HG03135 (cell line): ENCODE measurements around the gene MYO1E.
A peak's percentile ranks its signal among the peaks of the same experiment; 100 is the strongest.
"Not testable (repeated sequence)": the region's sequence is repeated elsewhere in the genome, so short reads cannot be mapped to it uniquely, and the experiment has no call there.

Experiments used
- ATAC-seq: cut with Tn5 transposase; IDR thresholded peaks from one replicate; pipeline ENCODE4 v1.9.1; 2021; ENCODE audit warnings: mild to moderate bottlenecking, moderate library complexity; ENCODE audit not compliant: unreplicated experiment

The MYO1E gene

DNA sequence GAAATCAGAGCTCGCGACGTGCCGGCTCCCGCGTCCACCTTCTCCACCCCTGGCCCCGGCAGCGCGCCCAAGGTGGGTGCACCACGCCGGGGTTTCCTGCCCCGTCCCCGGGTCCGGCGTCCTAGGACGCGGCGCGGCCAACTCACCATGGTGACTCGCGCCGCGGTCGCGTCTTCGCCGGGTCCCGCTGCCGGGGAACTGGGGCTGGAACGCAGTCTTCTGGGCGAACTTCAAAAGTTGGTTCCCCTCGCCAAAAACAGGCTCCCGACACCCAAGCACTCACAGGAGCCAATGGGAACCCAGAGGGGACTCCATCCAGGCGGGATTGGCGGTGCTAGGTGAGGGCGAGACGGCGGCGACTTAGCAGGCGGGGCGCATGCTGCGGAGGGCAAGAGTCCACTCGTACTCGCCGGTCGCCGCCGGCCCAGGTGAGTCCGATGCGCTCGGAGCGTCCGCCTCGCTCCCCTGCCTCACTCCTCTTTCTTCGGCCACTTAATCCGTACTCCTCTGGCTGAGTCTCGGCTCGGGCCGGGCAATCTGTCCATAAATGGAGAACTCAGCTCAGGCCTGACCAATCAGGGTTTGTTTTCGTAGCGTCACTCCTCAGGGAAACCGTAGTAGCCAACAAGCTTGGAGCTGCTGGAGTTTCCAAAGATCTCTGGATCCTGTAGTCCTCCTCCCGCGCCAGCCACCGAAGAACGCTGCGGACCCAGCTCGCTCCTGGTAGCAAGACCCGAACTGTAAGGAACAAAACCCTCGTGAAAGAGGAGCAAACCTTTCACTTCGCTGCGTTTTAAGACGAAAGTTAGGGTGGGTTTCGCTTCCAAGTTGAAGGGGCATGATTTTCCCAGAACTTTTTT, at the start of gene MYO1E:
Gene MYO1E, minus strand, starts transcription at position 520 of the 860 bp plus-strand sequence. Its CDS starts 371 bp downstream, at position 149.
- peak; percentile 61 for ATAC-seq

DNA sequence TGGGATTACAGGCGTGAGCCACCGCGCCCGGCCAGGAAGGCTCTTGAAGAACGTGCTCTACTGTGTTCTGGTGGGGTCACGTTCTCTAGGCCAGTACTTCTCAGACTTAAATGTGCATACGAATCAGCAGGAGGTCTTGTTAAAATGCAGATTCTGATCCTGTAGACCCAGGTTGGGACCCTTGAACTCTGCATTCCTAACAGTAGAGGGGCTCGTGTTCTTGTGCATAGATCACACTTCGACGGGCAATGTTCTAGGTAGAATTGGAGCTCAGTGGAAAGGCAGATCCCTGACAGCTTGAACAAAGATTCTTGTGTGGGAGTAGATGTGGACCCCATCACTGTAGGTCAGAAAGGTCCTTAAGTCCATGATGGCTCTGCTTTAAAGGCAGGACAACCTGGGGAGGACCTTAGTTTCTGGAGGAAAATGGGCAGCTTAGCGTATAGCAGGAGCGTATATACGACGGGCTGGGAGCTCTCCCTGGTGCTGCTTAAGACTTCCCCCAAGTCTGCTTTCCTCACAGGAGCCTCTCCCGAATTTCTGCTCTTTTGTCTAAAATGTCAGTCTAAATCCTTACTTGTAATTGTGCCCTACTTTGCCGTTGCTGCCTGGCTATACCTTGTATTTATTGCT, 48.4 kb upstream of the MYO1E start:
- ATAC-seq = no peak

DNA sequence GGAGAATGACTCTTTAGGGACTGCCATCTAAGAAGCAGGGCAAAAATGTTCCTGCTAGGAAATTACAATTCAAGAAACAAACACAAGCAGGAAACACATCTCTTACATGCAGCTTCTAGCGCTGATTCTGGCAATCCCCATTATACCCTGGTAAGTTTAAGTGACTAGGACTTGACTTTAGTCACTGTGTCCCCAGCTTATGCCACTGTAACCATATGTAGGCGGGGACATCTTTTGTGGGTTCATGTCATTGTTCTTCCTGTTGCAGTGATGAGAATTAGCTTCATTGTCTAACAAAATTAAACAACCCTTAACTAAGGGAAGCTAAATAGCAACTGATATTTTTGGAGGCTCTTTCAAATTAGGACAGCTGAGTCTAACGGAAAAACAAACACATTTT, 47.4 kb upstream of the MYO1E start:
- ATAC-seq = no peak

DNA sequence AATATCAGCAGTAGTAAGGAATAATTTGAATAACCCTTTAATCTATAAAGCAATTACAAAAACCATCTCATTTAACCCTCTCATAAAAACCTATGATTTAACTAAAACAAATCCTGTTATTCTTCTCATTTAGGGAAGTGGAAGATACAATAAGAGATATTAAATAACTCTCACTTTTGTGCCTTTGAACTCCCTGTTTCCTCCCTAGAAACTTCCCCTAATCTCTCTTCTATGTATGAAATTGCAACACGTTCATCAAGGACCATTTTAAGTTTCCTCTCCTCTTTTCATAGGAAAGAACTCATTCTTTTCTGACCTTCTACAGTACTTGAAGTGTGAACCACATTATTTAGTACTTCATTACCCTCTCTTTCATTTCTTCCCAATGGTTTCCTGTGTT, 46.5 kb upstream of the MYO1E start:
- ATAC-seq = no peak

DNA sequence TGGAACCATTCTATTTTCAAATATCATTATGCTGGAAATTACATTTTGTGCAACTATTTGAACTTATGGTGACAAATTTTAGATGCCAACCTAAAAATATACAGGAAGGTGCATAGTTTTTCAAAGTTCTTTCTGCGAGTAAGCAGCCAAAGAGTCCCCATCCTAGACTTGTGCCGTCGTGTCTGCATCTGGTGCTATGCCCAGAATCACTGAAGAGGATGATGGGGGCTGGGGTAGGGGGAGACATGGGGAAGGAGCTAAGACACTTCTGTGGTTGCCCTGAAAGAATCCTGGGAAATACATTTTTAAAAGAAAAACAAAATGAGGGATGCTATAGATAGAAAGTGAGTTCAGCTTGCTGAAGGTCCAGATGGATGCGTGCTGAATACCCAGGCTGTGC, 44.1 kb upstream of the MYO1E start:
- ATAC-seq = no peak

DNA sequence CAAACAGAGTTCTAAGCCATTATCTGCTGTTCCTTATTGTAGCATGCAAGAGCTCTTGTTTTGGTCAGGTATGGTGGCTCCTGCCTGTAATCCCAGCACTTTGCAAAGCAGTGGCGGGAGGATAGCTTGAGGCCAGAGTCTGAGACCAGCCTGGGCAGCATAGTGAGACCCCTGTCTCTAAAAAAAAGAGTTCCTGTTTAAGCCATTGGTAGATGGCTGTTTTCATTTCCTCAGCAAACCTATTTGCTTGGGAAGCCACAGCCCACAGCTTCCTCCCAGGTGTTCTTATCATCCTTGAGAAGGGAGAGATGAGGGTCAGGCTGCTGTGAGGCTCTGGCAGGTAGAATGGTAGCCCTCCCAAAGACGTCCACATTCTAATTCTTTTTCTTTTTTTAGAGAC, 40.9 kb upstream of the MYO1E start:
- no peak for ATAC-seq

DNA sequence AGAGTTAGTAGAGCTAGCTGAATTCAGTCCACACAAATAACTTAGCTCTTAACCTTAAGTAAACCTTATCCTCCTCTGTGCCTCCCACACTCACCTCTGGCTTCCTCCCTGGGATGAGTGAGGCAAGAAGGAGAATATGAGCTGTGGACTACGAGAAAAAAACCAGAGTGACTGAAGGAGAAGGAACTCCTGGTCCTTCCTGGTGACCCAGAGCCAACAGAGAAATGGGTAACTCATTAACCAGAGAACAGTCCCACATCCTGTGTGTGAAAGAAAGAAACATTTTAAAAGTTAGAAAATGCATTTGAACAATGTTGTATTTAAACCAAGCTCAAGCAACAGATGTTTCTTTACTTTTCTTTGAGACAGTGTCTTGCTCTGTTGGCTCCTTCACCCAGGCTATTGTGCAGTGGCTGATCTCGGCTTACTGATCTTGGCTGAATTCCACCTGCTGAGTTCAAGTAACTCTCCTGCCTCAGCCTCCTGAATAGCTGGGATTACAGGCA, 37.8 kb upstream of the MYO1E start:
- no peak for ATAC-seq

DNA sequence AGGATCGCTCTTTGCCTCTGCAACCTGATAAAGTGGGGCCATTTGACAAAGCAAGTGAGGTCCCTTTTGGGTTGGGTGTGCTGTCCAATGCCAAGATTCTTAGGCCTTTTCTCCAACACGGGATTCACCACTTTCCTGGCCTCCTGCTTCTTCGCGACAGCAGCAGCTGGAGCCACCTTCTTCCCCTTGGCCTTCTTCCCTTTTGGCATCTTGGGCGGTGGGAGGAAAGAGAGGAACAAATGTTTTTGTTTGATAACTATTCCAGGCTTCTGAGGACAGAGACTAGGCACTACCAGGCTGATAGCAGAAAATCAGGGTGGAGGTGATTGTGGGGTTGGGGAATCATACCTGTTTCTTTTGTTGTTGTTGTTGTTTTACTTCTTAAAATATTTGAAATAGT, 35.3 kb upstream of the MYO1E start:
- no peak for ATAC-seq

DNA sequence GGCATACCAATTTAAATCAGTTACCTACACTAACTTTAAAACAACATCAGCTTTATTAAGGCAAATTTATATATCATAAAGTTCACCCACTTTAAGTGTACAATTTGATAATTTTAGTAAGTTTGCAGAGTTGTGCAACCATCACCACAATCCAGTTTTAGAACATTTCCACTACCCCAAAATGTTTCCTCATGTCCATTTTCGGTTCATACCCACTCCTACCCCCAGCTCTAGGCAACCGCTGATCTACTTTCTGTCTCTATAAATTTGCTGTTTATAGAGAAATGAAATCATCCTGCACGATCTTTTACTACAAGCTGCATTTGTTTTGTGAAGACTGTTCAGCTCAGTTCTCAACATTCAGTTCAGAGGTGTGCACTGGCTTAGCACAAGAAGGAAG, 33.8 kb upstream of the MYO1E start:
- ATAC-seq = no peak

DNA sequence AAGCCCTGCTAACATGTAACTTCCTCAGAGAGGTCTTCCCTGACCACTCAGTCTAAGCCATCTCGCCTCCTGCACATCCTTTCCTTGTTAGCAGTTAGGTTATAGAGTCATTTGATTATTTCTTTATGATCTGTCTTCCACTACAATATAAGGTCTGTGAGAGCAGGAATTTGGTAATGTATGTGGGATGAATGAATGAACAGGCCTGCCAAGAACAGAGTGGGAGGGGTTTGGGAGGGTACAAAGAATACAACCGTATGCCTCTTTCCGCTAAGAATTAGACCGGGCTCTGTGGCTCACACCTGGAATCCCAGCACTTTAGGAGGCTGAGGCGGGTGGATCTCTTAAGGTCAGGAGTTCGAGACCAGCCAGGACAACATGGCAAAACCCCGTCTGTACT, 32.4 kb upstream of the MYO1E start:
- no peak for ATAC-seq

DNA sequence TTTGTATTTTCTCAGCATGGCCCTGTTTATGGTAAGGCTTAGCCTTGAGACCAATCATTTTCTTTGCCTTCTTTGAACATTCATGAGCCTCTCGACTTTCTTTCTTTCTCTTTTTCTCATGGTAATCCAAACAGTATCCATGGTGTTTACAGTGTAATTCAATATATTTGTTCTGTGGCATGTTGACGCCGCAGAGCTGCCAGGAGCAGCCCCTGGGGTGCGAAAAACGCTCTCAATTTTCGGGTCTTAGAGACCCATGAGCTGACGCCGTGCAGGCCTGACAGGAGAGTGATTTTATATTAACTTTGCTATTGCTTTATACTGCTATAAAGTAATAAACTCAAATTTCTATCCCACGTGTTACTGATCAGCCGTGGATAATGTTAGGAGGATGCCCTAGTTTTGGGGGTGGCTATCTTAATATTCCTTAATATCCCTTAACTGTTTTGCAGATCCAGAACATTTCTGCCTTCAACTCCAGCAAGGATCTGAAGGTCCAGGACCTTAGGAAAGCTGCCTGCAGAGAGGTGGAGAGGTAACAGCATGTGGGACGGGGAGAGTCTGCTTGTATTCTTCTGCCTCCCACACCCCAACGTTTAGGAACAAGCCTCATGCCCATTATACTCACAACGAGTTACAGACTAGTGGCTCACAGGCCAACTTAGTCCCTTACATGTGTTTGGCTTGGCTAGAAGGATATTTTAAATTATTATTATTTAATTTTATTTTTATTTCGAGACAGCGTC, 29.3 kb upstream of the MYO1E start:
- ATAC-seq = no peak

DNA sequence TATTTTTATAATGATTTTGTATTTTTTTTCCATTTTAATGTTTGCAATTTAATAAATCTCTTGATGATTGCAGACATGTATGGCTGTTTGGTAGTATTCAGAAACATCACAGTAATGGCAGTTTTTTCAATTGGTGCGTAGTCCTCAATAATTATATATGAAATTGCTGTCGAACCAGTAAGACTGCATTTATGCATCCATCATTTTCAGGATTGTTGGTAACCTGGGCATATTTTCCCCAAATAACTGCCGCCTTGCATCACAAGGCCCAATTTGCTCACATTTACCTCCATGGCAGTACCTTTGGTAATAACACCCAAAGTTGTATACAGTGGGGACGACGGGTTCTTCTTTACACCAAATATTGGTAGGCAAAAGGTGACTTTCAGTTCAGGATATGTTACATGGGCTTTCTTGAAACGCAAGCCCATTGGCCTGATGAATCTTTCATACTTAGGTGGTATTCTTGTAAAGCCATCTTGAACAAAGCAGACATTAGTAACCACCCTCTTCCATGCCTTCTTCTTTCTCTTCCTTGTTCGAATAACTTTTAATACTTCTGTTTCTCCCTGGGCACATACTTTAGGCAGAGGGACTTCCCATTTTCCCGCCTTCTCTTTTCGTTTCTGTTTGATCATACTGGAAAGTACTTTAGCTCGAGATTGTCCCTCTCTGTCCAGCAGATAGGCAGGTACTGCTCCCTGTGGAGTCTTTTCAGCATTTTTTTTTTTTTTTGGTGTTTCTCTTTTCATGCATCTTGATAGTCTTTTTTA, 28.6 kb upstream of the MYO1E start:
- not testable (repeated sequence) for ATAC-seq

DNA sequence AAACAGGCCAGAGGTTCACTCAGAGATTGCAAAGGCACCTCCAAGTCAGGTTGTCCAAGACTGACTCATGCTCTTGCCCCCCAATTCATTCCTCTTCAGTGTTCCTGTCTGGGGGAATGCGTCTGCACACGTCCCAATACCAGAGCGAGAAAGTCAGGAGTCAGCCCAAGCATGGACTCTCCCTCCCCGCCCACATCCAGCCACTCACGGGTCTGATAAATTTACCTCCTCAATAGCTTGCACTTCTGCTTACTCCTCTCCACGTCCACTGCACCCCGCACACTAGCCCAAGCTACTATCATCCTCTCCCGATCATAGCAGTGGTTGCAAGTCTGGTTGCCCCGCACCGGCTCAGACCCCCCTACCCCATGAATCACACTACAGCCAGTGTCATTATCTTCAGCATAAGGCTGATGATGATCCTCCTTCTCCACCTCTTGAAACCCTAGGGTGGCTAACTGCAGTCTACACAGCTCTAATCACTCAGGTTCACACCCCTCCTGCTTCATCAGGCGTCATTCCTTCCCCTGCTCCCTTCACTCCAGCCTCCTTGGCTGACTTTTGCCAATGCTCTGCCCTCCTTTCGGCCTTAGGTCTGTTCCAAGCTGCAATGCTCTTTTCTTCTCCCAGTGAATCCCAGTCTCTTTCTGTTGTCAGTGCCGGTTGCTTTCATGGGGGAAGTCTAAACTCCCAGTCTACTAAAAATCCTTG, 27.6 kb upstream of the MYO1E start:
- peak; percentile 18 for ATAC-seq

DNA sequence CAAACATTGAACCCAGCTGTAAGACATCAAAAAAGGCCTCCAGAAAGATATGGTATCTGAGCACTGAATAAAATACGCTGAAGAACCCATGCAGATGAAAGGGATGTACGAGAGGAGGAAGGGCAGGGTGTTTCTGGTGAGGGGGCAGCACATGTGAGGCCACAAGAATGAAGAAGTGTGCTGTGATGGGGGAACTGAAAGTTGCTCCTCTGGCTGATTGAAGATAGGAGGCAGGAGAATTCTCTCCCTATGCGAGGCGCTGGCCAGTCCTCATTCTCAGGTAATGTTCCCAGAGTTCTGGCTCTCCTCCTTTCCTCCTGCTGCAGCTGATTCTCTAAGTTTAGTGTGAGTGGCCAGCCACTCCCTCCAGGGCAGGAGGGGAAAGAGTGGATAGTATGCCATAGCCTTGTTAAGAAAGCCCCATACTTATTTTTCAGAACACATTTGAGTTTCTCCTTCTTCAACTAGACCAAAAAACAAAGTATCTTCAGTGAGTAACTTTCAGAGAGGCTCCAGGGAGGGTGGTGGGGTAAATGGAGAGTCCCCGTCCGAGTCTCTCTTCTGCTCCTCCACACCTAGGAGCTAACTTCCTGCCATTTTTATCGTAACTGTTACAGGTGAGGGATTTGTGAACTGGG, 26.9 kb upstream of the MYO1E start:
- ATAC-seq = peak; percentile 83

DNA sequence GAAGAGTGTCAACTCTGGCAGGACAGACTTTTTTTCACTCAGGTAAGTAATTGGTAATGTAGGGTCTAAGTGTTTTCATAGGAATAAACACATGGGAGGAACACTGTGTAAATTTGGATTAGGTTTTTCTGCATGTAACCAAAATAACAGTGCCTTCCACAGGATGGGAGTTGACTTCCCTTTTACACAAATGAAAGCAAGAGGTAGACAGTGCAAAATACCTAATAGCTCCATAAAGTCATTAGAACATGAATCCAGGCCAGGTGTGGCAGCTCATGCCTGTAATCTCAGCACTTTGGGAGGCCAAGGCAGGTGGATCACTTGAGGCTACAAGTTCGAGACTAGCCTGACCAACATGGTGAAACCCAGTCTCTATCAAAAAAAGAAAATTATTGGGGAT, 25.5 kb upstream of the MYO1E start:
- ATAC-seq = no peak

DNA sequence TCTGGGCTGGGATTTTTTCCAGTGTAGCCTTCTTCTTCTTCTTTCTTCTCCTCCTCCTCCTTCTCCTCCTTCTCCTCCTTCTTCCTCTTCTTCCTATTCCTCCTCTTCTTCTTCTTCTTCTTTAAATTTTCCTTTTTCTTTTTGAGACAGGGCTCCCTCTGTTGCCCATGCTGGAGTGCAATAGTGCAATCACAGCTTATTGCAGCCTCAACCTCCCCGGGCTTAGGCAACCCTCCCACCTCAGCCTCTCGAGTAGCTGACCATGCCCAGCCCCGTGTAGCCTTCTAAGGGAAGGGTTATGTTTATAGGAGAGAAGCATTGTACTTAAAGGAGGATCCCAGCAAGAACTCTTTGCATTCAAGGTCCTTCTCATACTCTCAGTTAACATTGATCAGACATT, 24.0 kb upstream of the MYO1E start:
- no peak for ATAC-seq

DNA sequence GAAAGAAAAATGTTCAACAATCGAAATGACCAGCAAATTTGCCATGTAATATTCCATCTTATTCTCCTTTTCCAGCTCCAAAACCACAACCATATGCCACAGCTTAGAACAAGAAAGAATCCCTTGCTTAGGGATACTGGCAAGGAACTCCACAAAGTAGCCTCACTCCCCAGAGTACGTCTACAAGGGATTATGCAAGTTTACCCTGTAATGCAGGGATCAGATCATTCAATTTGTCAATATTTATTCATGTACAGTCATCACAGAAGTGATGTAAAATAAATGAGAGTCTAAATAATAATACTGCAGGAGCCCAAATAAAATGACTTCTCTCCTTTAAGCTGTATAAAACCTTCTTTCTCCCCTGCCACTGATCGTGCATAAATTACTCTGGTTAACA, 23.5 kb upstream of the MYO1E start:
- ATAC-seq = no peak

DNA sequence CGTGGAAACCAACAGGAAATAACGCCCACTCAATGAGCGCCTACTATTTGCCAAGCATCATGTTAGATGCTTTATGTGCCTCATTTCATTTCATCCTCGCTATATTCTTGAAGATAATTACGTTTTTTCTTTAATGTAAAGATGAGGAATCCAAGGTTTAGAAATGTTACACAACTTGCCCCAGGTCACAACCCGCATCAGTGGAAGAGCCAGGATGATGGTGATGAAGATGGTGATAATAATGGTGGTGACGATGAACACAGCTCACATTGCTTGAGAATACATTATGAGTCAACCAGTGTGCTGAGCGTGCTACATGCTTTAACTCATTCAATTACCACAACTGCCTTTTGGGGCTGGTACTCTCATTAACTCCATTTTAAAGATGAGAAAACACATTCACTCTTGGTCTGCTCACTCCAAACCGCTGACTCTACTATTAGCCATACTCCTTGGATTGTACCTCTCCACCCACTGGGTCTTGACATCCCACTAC, 21.5 kb upstream of the MYO1E start:
- ATAC-seq = no peak

DNA sequence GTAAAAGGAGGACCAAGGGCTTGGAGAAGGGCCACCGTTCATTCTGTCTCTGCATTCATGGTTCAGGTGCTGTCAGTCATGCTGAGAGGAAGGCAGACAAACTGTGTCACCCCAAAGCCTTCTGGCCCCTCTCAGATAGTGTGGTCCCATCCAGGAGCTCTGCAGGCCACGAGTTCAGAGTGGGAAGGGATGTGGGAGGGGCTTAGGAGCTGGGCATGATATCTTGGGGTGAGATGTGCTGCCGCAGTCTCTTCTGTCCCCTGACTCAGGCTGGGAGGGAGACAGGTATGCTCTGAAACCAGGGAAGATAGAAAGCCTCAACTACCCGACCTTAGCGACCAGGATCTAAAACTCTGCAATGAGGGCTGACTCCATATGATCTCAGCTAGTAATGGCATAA, 19.6 kb upstream of the MYO1E start:
- ATAC-seq = no peak

DNA sequence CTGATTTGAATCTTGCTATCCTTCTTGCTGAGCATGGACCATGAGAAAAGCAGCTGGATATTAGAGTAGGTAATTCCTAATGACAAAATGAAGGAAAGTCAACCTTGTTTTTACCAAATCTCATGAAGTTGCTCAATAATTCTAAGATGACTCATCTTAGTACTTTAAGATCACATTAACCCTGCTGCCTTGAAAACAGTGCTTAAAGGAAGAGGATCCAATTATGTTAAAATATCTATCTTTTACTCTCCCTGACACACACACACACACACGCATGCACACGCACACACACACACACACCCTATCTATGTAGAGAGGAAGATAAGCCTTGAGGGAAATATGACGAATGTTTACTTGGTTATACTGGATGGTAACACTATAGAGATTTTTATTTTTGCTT, 16.0 kb upstream of the MYO1E start:
- no peak for ATAC-seq
